Keratinocyte (primary cell): ENCODE results near the gene GSTM5. TPM values are rescaled to one million over a fixed set of nuclear protein-coding genes. Genes with fewer than 3 reads are reported as not detected.
A peak's percentile ranks its signal among the peaks of the same experiment; 100 is the strongest.

Source experiments
- DNase-seq: peaks from one replicate; pipeline ENCODE4 v3.0.0-alpha.2; 2011; ENCODE audit warnings: low read depth, missing footprints, low spot score
- FAIRE-seq: peaks from 2 replicates; lab custom pipeline; 2011; peaks lifted over from hg19 to GRCh38; lab: Jason Lieb, UNC
- H2AFZ ChIP-seq: 2 replicates; pipeline ENCODE4 v1.6.0; 2012; ENCODE audit warnings: low read length, control low read depth, inconsistent platforms; ENCODE audit not compliant: control insufficient read depth
- H3K27ac ChIP-seq: 2 replicates; pipeline ENCODE4 v1.5.1; 2011; ENCODE audit warnings: low read length; ENCODE audit not compliant: control insufficient read depth, insufficient read depth
- H3K27me3 ChIP-seq: 3 replicates; pipeline ENCODE4 v1.6.0; 2011; ENCODE audit warnings: low read length; ENCODE audit not compliant: control insufficient read depth, insufficient read depth; ENCODE audit errors: extremely low read depth
- H3K36me3 ChIP-seq, 2 experiments: 2 replicates in 1 of 2; 3 replicates in 1 of 2; pipeline ENCODE4 v1.5.1; 2011; ENCODE audit warnings: low read length in 2 of 2, mild to moderate bottlenecking in 1 of 2; ENCODE audit not compliant: control insufficient read depth in 2 of 2, insufficient read depth in 2 of 2; ENCODE audit errors: extremely low read depth in 1 of 2
- H3K4me1 ChIP-seq: 3 replicates; pipeline ENCODE4 v1.5.1; 2011; ENCODE audit warnings: low read length; ENCODE audit not compliant: control insufficient read depth, insufficient read depth; ENCODE audit errors: extremely low read depth
- H3K4me2 ChIP-seq: 3 replicates; pipeline ENCODE4 v1.6.0; 2011; ENCODE audit warnings: low read depth, low read length; ENCODE audit not compliant: control insufficient read depth, insufficient read depth; ENCODE audit errors: extremely low read depth
- H3K4me3 ChIP-seq, 3 experiments: fragments of 200-600 bp in 1 of 3; sonication (generic) in 1 of 3; 2 replicates in 2 of 3; 3 replicates in 1 of 3; pipeline ENCODE4 v1.5.1; 2011 to 2016; ENCODE audit warnings: low read length in 3 of 3, mild to moderate bottlenecking in 3 of 3, control low read depth in 2 of 3, inconsistent platforms in 1 of 3, low read depth in 1 of 3, mixed read lengths in 1 of 3, mixed run types in 1 of 3, moderate library complexity in 1 of 3; ENCODE audit not compliant: control insufficient read depth in 2 of 3, insufficient read depth in 2 of 3; ENCODE audit errors: extremely low read depth in 1 of 3
- H3K79me2 ChIP-seq: 2 replicates; pipeline ENCODE4 v1.6.0; 2012; ENCODE audit warnings: low read length; ENCODE audit not compliant: control insufficient read depth, insufficient read depth
- H3K9ac ChIP-seq: 3 replicates; pipeline ENCODE4 v1.6.0; 2011; ENCODE audit warnings: low read length; ENCODE audit not compliant: control insufficient read depth, insufficient read depth; ENCODE audit errors: extremely low read depth
- H3K9me1 ChIP-seq: 3 replicates; pipeline ENCODE4 v1.6.0; 2011; ENCODE audit warnings: low read length; ENCODE audit not compliant: control insufficient read depth, insufficient read depth; ENCODE audit errors: extremely low read depth
- H3K9me3 ChIP-seq: 2 replicates; pipeline ENCODE4 v1.5.1; 2012; ENCODE audit warnings: low read depth, low read length; ENCODE audit not compliant: control insufficient read depth
- H4K20me1 ChIP-seq: 3 replicates; pipeline ENCODE4 v1.6.0; 2011; ENCODE audit warnings: low read length; ENCODE audit not compliant: control insufficient read depth, insufficient read depth; ENCODE audit errors: extremely low read depth
- EZH2 ChIP-seq: IDR thresholded peaks from one replicate; pipeline ENCODE4 v1.6.1; 2012; ENCODE audit warnings: inconsistent platforms, mild to moderate bottlenecking, low read length, moderate library complexity
- dilution Hi-C: fragments of 300-500 bp; cut with MboI; formaldehyde crosslinking; loops from one replicate; pipeline ENCODE4 v1.7.0; 2020; ENCODE audit warnings: low sequenced_read_pairs; ENCODE audit not compliant: extremely low pct_ligation_motif_present
- polyA plus RNA-seq, 5 experiments: library from polyadenylated mRNA; depleted of rRNA in 3 of 5; stranded (reverse) in 3 of 5; stranded (forward) in 1 of 5; unstranded in 1 of 5; fragments of >200 nt; gene quantifications; 1 replicate in 1 of 5; 2 replicates in 3 of 5; 3 replicates in 1 of 5; pipeline versions ENCODE4 v1.2.1 to v1.2.3, GENCODE V29; 2011 to 2012; ENCODE audit warnings: missing spikeins in 2 of 5, low read depth in 1 of 5, low replicate concordance in 1 of 5
- TF ChIP-seq, protein P1 (sequence below), 3 experiments: IDR thresholded peaks in 1 of 3; conservative IDR thresholded peaks in 1 of 3; optimal IDR thresholded peaks in 1 of 3; 2 replicates in 2 of 3; 3 replicates in 1 of 3; pipeline versions ENCODE3 to v1.5.1; 2011; ENCODE audit warnings: low read length in 3 of 3, mild to moderate bottlenecking in 3 of 3, moderate library complexity in 2 of 3, control low read depth in 1 of 3, inconsistent platforms in 1 of 3; ENCODE audit not compliant: insufficient read depth in 2 of 3; ENCODE audit errors: extremely low read depth in 1 of 3

GSTM5 gene
- polyA plus RNA-seq, 1 donor (not counting 4 experiments of a cell fraction or from before 2014, with no cell fraction given), result not detected

DNA sequence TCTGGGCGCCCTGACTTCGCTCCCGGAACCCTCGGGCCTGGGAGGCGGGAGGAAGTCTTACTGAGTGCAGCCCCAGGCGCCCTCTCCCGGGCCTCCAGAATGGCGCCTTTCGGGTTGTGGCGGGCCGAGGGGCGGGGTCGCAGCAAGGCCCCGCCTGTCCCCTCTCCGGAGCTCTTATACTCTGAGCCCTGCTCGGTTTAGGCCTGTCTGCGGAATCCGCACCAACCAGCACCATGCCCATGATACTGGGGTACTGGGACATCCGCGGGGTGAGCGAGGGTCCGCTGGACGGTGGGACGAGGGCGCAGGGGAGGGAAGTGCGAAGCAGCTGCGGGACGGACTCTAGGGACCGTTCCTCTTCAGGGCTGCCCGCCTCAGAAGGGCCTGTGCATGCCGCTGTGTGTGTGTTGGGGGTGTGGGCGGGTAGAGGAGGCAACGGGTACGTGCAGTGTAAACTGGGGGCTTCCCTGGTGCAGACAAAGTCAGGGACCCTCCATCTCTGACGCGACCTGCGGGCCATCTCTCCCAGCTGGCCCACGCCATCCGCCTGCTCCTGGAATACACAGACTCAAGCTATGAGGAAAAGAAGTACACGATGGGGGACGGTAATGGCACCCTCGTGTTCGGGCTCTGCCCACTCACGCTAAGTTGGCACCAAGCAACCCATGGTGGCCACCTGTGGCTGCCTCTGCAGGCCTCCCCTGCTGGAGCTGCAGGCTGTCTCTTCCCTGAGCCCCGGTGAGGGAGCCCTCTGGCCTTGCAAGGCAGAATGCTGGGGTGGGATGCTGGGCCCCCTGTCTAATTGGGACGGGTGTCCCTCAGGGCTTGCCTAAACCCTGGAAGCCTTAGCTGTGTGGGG is 24.2 kb upstream of the GSTM5 start, which contains the start of gene GSTM1:
Gene GSTM1 (plus strand): TSS at position 177 of the 859 bp plus-strand sequence. CDS start 57 bp downstream, at position 234.
- H3K4me1 ChIP-seq, result no peaks in the 10 kb centered on the region
- H4K20me1 ChIP-seq, result no peaks in the 10 kb centered on the region
- H3K4me2 ChIP-seq, result peak within 1 kb of the TSS; percentile 45
- no peaks in the 10 kb centered on the region for H3K9me1 ChIP-seq
- no peaks in the 10 kb centered on the region for H3K79me2 ChIP-seq
- H3K4me3 ChIP-seq, result peak within 1 kb of the TSS in 2 of 3 experiments; percentile 34 to 42
- TF ChIP-seq, protein P1, sequence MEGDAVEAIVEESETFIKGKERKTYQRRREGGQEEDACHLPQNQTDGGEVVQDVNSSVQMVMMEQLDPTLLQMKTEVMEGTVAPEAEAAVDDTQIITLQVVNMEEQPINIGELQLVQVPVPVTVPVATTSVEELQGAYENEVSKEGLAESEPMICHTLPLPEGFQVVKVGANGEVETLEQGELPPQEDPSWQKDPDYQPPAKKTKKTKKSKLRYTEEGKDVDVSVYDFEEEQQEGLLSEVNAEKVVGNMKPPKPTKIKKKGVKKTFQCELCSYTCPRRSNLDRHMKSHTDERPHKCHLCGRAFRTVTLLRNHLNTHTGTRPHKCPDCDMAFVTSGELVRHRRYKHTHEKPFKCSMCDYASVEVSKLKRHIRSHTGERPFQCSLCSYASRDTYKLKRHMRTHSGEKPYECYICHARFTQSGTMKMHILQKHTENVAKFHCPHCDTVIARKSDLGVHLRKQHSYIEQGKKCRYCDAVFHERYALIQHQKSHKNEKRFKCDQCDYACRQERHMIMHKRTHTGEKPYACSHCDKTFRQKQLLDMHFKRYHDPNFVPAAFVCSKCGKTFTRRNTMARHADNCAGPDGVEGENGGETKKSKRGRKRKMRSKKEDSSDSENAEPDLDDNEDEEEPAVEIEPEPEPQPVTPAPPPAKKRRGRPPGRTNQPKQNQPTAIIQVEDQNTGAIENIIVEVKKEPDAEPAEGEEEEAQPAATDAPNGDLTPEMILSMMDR (optimal IDR thresholded peaks at IDR 0.05 in 1 of 3, IDR thresholded peaks at IDR 0.05 in 1 of 3, conservative IDR thresholded peaks at IDR 0.05 in 1 of 3; ENCODE audit: extremely low read depth in 1 of 3, insufficient read depth in 2 of 3, low read length in 3 of 3), result peak in 1 of 3 experiments; percentile 8
- no peak for TF ChIP-seq EZH2
- H3K9me3 ChIP-seq, result no peaks in the 10 kb centered on the region
- H3K9ac ChIP-seq, result peak within 1 kb of the TSS; percentile 37
- no peaks in the 10 kb centered on the region for H3K36me3 ChIP-seq
- H3K27ac ChIP-seq, result no peak within 1 kb of the TSS
- DNase-seq (no peak), FAIRE-seq (no peak)
- peak within 1 kb of the TSS; percentile 80 for H2AFZ ChIP-seq
- no peaks in the 10 kb centered on the region for H3K27me3 ChIP-seq
- dilution Hi-C loops, result no loop called here

DNA sequence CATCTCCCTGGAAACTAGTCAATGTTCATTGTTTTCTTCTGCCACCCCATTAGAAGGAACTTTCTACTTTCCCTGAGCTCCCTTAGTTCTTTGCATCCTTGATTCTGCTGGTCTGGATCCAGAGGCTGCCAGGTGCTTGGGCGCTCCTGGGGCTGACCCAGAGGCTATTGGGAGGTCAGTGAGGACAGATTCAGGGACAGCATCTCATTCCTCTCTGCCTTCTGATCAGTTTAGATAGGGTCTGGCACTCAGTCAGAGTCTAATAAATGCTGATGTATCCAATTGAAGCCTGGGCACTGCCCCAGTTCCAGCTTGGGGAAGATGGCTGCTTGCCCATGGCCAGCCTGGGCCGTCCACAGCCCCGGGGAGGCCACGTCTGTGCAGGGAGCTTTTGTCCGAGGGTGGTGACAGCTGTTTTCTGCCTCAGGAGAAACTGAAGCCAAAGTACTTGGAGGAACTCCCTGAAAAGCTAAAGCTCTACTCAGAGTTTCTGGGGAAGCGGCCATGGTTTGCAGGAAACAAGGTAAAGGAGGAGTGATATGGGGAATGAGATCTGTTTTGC is 22.1 kb upstream of the GSTM5 start:
- Histone ChIP-seq H3K9ac (no peak overlapping the region), H3K36me3 (no peaks in the 10 kb centered on the region), H3K27me3 (no peaks in the 10 kb centered on the region), H3K79me2 (no peaks in the 10 kb centered on the region), H3K27ac (no peak overlapping the region), H2AFZ (no peak overlapping the region), H3K4me3 (no peak overlapping the region), H3K9me1 (no peaks in the 10 kb centered on the region), H3K4me2 (no peak overlapping the region), H4K20me1 (no peaks in the 10 kb centered on the region), H3K9me3 (no peaks in the 10 kb centered on the region), H3K4me1 (no peaks in the 10 kb centered on the region)
- DNase-seq (no peak), FAIRE-seq (no peak)
- TF ChIP-seq EZH2, result no peak
- TF ChIP-seq, protein P1 (optimal IDR thresholded peaks at IDR 0.05 in 1 of 3, IDR thresholded peaks at IDR 0.05 in 1 of 3, conservative IDR thresholded peaks at IDR 0.05 in 1 of 3; ENCODE audit: extremely low read depth in 1 of 3, insufficient read depth in 2 of 3, low read length in 3 of 3), result no peak
- dilution Hi-C loops, result no loop called here
